ENCODE measurements around the gene CCIN. TPM values are rescaled to one million over a fixed set of nuclear protein-coding genes. Genes with fewer than 3 reads are reported as not detected.

The CCIN gene
- total RNA-seq, 1 donor from 2014 or later: 0.18 TPM

DNA sequence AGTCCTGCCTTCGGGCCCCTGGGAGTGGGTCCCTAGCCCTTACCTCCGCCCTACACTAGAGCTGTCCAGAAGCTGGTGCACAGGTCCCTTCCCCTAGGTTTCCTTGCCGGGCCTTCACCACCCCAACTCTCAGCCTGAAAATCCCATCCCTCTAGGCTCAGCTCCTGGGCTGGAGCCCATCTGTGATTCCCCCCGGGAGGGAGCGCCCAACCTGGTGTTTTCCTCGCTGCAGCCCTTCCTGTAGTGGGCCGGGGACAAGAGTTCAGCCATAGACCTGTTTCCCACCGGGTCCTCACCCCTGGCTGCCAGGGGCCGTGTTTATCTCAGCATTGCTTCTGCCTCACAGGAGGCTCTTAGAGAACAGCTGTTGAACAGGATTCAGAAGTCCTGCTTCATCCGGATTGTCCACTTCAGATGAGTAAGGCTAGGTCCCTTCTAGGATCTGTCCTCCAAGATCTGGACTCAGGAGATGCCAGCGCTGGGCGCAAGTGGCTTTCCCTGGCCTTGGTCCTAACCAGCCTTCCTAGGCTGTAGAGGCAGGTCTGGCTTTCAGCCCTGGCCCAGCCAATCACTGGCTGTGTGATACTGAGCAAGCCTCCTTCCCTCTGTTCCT, 31.7 kb upstream of the CCIN start:
- peaks cover 62% of the 10 kb centered on the region for H3K4me1 ChIP-seq
- peak overlapping the region; percentile 89 for H3K4me3 ChIP-seq
- peak overlapping the region; percentile 87 for H3K27ac ChIP-seq
- DNase-seq (no peak), ATAC-seq (peak; percentile 1 to 2)
- TF ChIP-seq, protein P1, sequence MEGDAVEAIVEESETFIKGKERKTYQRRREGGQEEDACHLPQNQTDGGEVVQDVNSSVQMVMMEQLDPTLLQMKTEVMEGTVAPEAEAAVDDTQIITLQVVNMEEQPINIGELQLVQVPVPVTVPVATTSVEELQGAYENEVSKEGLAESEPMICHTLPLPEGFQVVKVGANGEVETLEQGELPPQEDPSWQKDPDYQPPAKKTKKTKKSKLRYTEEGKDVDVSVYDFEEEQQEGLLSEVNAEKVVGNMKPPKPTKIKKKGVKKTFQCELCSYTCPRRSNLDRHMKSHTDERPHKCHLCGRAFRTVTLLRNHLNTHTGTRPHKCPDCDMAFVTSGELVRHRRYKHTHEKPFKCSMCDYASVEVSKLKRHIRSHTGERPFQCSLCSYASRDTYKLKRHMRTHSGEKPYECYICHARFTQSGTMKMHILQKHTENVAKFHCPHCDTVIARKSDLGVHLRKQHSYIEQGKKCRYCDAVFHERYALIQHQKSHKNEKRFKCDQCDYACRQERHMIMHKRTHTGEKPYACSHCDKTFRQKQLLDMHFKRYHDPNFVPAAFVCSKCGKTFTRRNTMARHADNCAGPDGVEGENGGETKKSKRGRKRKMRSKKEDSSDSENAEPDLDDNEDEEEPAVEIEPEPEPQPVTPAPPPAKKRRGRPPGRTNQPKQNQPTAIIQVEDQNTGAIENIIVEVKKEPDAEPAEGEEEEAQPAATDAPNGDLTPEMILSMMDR (IDR thresholded peaks at IDR 0.05): no peak
- H3K9me3 ChIP-seq: no peaks in the 10 kb centered on the region
- no peaks in the 10 kb centered on the region for H3K27me3 ChIP-seq (ENCODE audit: low read depth)
- intact Hi-C loops (cut with DNase I): no loop called here
- no peaks in the 10 kb centered on the region for H3K36me3 ChIP-seq

DNA sequence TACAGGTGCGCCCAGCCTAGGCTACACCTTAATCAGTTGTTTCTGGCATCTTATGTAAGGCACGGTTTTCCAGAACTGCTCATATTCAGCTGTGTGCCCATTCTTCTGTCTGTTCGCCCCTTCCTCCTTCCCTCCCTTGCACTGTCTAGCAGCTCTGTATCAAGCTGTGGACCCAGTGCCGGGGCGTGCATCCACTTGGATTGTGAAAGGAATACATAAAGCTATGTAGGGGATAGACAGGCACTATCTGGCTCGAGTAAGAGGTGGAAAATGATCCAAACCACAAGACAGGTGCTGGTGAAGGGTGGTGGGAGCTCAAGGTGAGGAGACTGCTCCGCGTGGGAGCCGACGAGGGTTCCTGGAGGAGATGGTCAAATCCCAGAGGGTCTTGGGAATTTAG, 30.7 kb upstream of the CCIN start:
- DNase-seq (no peak), ATAC-seq (no peak)
- H3K36me3 ChIP-seq: no peaks in the 10 kb centered on the region
- peak overlapping the region; percentile 25 for H3K4me3 ChIP-seq
- no peaks in the 10 kb centered on the region for H3K9me3 ChIP-seq
- TF ChIP-seq, protein P1 (IDR thresholded peaks at IDR 0.05): no peak
- H3K4me1 ChIP-seq: peaks cover 72% of the 10 kb centered on the region
- H3K27ac ChIP-seq: no peak overlapping the region
- H3K27me3 ChIP-seq (ENCODE audit: low read depth): no peaks in the 10 kb centered on the region
- intact Hi-C loops (cut with DNase I): no loop called here

DNA sequence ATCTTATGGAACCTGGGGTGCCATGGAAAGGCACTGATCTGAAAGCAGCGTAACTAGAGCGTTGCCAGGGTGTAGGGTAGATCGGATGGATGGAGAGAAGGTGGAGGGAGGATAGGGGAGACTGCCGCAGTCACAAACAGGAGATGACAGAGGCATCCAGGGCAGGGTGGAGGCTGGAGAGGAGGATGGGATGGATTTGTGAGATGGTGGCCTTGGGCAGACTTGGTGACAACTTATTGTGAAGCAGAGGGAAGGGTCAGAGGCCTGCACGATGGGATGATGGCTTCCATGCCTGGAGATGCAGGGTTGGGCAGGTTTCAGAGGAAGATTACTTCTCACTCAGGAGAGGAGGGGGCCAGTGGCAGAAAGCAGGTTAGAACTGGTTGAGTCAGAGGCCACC, 30.3 kb upstream of the CCIN start:
- Histone ChIP-seq H3K36me3 (no peaks in the 10 kb centered on the region), H3K4me1 (peaks cover 76% of the 10 kb centered on the region), H3K27me3 (ENCODE audit: low read depth) (no peaks in the 10 kb centered on the region), H3K4me3 (peak overlapping the region; percentile 25), H3K9me3 (no peaks in the 10 kb centered on the region), H3K27ac (no peak overlapping the region)
- no peak for DNase-seq
- intact Hi-C loops (cut with DNase I): no loop called here
- TF ChIP-seq, protein P1 (IDR thresholded peaks at IDR 0.05): no peak
- no peak for ATAC-seq

DNA sequence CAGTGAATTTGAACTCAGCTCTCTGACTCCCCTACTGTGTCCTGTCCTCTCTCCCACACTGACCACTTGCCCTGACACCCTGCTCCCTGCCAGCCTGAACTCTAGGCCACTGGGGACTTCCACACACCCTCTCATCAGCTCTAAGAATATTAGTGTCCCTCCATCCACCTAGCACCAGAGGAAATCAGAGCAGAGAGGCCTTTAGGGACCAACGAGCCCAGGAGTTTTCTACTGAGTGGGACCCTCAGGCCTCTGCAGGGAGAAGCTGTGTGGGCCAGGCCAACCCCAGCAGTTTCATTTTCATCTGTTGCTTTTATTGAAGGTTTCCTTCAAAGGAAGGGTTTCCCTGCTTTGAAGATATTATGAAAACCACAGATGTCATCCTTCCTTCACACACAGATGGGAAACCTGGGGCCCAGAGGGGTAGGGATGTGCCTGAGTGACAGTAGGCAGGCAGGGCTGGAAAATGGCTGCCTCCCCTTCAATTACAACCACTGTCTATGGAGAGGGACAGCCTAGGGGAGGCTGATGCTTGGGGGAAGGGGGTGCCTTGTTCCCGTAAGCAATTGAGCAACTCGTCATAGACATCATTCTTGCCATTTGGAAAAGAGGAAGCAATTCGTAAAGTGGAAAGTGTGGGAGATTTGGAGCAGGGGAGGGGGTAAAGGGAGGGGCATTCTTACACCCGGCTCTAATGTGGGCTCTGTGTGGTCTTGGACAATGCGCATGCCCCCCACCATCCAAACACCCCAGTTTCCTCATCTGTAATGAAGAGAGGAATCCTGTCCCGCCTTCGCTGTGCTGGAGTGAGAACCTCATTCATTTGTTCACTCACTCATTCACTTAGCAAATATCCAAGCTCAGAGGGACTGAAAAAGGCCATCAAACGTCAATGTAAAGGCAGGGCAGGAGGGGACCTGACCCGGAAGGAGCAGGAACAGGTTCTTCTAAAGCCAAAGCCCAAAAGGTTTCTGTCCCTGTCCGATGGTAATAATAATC, 28.8 kb upstream of the CCIN start:
- Histone ChIP-seq H3K27ac (peak overlapping the region; percentile 47), H3K4me1 (peaks cover 91% of the 10 kb centered on the region), H3K4me3 (no peak overlapping the region), H3K9me3 (no peaks in the 10 kb centered on the region), H3K36me3 (no peaks in the 10 kb centered on the region), H3K27me3 (ENCODE audit: low read depth) (no peaks in the 10 kb centered on the region)
- DNase-seq: no peak
- TF ChIP-seq, protein P1 (IDR thresholded peaks at IDR 0.05): no peak
- intact Hi-C loops (cut with DNase I): no loop called here
- peak; percentile 1 to 2 for ATAC-seq

DNA sequence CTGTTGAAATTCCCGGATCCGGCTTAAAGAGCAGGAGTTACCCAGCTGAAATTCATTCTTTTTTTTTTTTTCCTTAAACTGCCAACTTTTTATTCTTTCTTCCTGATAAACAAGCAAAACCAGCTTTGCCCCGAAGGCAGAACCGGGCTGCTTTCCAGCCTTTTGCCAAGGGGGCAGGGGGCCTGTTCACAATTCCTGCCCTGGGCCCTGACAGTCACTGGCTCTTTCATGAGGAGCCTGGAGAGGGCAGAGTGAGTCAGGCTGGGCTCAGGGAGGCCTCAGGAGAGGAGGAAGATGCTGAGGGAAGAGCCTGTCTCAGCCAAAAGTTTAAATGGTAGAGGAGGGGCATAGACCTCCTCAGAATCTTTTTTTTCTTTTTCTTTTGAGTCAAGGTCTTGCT, 27.9 kb upstream of the CCIN start:
- Histone ChIP-seq H3K27me3 (ENCODE audit: low read depth) (no peaks in the 10 kb centered on the region), H3K4me1 (peaks cover 84% of the 10 kb centered on the region), H3K9me3 (no peaks in the 10 kb centered on the region), H3K27ac (peak overlapping the region; percentile 37), H3K36me3 (no peaks in the 10 kb centered on the region), H3K4me3 (no peak overlapping the region)
- TF ChIP-seq, protein P1 (IDR thresholded peaks at IDR 0.05): peak; percentile 22
- DNase-seq: no peak
- ATAC-seq: no peak
- intact Hi-C loops (cut with DNase I): no loop called here
